ENCODE results near the gene SOX4.
A peak's percentile ranks its signal among the peaks of the same experiment; 100 is the strongest.

Gene SOX4

DNA sequence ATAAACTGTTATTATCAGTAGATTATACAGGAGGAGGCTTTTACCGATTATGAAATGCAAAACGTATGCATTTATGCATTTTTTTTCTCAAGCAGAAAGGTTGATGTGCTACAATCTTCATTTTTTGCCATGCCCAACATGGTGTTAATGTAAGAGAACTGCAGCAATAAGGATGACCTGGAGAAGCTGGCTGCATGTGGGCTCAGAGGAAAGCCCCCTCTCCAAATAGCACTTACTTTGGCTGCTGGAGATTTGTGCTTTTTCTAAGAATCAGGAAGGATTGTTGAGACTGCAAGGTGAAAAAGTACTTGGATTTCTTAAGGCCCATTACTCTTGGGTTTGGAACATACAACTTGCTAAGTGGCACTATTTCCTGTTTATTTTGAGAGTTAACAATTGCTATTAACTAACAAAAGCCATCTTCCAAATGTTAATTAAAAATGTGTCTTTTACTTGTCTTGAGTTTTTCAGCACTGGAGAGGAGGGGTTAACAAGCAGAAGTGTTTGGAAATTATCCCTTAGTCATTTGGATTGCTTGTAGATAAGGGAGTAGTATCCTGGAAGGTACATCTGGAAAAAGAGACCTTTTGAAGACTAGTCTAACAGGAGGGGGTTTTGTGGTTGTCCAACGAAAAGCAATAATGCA, 5.6 kb downstream of the SOX4 start:
- no peak for TF ChIP-seq ZNF565 (CRISPR knock-in tag; conservative IDR thresholded peaks at IDR 0.05; ENCODE audit: low read depth)
- TF ChIP-seq, protein P1, sequence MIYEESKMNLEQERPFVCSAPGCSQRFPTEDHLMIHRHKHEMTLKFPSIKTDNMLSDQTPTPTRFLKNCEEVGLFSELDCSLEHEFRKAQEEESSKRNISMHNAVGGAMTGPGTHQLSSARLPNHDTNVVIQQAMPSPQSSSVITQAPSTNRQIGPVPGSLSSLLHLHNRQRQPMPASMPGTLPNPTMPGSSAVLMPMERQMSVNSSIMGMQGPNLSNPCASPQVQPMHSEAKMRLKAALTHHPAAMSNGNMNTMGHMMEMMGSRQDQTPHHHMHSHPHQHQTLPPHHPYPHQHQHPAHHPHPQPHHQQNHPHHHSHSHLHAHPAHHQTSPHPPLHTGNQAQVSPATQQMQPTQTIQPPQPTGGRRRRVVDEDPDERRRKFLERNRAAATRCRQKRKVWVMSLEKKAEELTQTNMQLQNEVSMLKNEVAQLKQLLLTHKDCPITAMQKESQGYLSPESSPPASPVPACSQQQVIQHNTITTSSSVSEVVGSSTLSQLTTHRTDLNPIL (CRISPR knock-in tag; IDR thresholded peaks at IDR 0.05; ENCODE audit: low read depth), result no peak
- no peak for ATAC-seq

DNA sequence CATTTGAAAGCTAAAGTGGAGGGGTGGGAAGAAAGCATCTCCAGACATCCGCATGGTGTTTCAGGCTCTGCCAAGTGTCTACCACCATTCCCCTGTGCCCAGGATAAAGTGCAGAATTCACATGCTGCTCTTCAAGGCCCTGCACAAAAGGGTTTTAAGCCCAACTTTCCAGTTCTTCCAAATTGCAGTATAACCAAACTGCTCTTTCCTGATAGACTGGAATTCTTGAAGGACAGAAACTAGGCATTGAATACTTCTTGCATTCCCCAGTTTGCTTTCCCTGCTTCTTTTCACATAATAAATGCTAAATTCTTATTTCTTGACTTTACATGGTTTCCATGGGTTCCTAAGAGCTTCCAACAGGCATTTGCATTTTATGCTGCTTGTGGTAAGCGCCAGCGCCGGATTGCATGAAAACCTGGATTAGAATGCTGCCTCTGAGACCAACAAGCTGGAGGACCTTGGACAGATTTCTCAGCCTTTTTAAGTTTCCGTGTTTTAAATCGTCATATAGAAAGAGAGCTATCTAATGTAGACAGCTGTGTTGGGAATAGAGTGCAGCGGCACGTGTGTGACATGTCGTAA, 7.9 kb downstream of the SOX4 start:
- ATAC-seq, result no peak; the same call in 2 of the 3 replicates
- TF ChIP-seq TCF4 (CRISPR knock-in tag; IDR thresholded peaks at IDR 0.05; ENCODE audit: borderline replicate concordance) (no peak), ZNF565 (CRISPR knock-in tag; conservative IDR thresholded peaks at IDR 0.05; ENCODE audit: low read depth) (0 out of 2 replicates have a peak, but pooled peaks have one; percentile 12)
- TF ChIP-seq, protein P2, sequence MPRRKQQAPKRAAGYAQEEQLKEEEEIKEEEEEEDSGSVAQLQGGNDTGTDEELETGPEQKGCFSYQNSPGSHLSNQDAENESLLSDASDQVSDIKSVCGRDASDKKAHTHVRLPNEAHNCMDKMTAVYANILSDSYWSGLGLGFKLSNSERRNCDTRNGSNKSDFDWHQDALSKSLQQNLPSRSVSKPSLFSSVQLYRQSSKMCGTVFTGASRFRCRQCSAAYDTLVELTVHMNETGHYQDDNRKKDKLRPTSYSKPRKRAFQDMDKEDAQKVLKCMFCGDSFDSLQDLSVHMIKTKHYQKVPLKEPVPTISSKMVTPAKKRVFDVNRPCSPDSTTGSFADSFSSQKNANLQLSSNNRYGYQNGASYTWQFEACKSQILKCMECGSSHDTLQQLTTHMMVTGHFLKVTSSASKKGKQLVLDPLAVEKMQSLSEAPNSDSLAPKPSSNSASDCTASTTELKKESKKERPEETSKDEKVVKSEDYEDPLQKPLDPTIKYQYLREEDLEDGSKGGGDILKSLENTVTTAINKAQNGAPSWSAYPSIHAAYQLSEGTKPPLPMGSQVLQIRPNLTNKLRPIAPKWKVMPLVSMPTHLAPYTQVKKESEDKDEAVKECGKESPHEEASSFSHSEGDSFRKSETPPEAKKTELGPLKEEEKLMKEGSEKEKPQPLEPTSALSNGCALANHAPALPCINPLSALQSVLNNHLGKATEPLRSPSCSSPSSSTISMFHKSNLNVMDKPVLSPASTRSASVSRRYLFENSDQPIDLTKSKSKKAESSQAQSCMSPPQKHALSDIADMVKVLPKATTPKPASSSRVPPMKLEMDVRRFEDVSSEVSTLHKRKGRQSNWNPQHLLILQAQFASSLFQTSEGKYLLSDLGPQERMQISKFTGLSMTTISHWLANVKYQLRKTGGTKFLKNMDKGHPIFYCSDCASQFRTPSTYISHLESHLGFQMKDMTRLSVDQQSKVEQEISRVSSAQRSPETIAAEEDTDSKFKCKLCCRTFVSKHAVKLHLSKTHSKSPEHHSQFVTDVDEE (CRISPR knock-in tag; IDR thresholded peaks at IDR 0.05), result 0 out of 2 replicates have a peak, but pooled peaks have one; percentile 18

DNA sequence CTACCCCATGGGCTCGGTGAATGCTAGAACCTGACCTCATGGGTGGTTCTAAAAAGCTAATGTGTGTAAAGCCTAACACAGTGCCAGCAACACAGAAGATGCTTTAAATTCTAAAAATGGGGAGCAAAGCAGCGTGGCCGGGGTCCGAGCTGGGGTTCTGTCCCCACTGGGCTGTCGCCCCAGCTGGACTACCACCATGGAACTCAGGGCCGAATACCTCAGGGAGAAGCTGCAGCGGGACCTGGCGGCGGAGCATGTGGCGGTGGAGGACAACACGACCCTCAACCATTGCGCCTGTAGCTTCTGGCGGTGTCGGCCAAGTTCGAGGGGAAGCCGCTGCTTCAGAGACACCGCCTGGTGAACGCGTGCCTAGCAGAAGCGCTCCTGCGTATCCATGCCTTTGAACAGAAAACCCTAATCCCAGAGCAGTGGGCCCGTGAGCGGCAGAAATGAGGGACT, 8.4 kb downstream of the SOX4 start:
- TF ChIP-seq ESRRG (CRISPR knock-in tag; IDR thresholded peaks at IDR 0.05) (peak; percentile 79; the same call in 1 of the 2 replicates), ZNF565 (CRISPR knock-in tag; conservative IDR thresholded peaks at IDR 0.05; ENCODE audit: low read depth) (0 out of 2 replicates have a peak, but pooled peaks have one; percentile 6)
- TF ChIP-seq, protein P1 (CRISPR knock-in tag; IDR thresholded peaks at IDR 0.05; ENCODE audit: low read depth), result no peak
- TF ChIP-seq, protein P2 (CRISPR knock-in tag; IDR thresholded peaks at IDR 0.05), result peak; percentile 43; the same call in 1 of the 2 replicates
- ATAC-seq, result peak; percentile 9; the same call in 1 of the 3 replicates

DNA sequence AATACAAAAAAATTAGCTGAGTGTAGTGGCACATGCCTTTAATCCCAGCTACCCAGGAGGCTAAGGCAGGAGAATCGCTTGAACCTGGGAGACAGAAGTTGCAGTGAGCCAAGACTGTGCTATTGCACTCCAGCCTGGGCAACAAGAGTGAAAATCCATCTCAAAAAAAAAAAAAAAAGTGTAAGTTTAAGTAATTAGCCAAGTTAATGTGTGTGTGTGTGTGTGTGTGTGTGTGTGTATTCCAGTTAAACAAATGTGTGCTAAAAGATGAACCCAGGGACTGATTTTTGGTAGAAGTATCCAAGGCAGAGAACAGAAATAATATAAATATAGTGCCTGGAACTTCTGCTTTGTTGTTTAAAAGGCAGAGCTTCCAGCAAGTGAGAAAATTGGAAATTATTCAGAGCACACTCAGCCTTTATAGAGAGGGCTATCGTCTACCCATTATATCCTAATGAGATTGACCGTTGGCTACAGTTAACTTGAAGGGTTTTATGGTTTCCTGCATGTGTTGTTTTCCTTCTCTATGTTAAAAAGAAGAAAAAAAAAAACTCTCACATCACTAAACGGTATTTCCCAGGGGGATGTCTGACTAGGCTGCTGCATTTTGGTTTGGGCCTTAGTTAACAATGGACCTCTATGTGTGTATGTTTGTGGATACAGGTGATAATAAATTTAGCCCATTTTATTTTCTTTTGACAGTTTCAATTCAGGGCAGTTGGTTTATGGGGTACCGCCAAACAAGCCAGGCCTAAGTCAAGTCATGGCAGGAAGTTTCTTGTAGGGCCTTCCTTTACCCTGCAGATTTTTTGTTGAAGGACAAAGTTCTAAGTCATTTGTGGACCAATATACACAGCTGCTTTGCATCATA, 9.8 kb downstream of the SOX4 start:
- ATAC-seq, result no peak
- TF ChIP-seq CSDC2 (CRISPR knock-in tag; IDR thresholded peaks at IDR 0.05), result no peak
- TF ChIP-seq ZNF70 (CRISPR knock-in tag; IDR thresholded peaks at IDR 0.05), result no peak
- TF ChIP-seq PPARA (CRISPR knock-in tag; IDR thresholded peaks at IDR 0.05; ENCODE audit: borderline replicate concordance), result no peak
- TF ChIP-seq ZC3H10 (CRISPR knock-in tag; IDR thresholded peaks at IDR 0.05), result no peak
- no peak for TF ChIP-seq ZNF8 (CRISPR knock-in tag; IDR thresholded peaks at IDR 0.05)
- TF ChIP-seq GLIS3 (CRISPR knock-in tag; IDR thresholded peaks at IDR 0.05), result no peak
- TF ChIP-seq, protein P3, sequence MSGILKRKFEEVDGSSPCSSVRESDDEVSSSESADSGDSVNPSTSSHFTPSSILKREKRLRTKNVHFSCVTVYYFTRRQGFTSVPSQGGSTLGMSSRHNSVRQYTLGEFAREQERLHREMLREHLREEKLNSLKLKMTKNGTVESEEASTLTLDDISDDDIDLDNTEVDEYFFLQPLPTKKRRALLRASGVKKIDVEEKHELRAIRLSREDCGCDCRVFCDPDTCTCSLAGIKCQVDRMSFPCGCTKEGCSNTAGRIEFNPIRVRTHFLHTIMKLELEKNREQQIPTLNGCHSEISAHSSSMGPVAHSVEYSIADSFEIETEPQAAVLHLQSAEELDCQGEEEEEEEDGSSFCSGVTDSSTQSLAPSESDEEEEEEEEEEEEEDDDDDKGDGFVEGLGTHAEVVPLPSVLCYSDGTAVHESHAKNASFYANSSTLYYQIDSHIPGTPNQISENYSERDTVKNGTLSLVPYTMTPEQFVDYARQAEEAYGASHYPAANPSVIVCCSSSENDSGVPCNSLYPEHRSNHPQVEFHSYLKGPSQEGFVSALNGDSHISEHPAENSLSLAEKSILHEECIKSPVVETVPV (CRISPR knock-in tag; IDR thresholded peaks at IDR 0.05), result no peak
- no peak for TF ChIP-seq ZNF565 (CRISPR knock-in tag; conservative IDR thresholded peaks at IDR 0.05; ENCODE audit: low read depth)
- TF ChIP-seq, protein P2 (CRISPR knock-in tag; IDR thresholded peaks at IDR 0.05), result no peak
- TF ChIP-seq TOX (CRISPR knock-in tag; IDR thresholded peaks at IDR 0.05; ENCODE audit: borderline replicate concordance), result no peak
- TF ChIP-seq BACH2 (CRISPR knock-in tag; IDR thresholded peaks at IDR 0.05; ENCODE audit: borderline replicate concordance), result no peak
- TF ChIP-seq SNAI2 (CRISPR knock-in tag; IDR thresholded peaks at IDR 0.05), result no peak
- TF ChIP-seq ZFP3 (CRISPR knock-in tag; IDR thresholded peaks at IDR 0.05), result no peak
- TF ChIP-seq, protein P1 (CRISPR knock-in tag; IDR thresholded peaks at IDR 0.05; ENCODE audit: low read depth), result no peak
- no peak for TF ChIP-seq ARNTL (CRISPR knock-in tag; IDR thresholded peaks at IDR 0.05; ENCODE audit: borderline replicate concordance, low read depth)
